ENCODE data around the gene TAT.
A peak's percentile ranks its signal among the peaks of the same experiment; 100 is the strongest.
"Not testable (repeated sequence)": the region's sequence is repeated elsewhere in the genome, so short reads cannot be mapped to it uniquely, and the experiment has no call there.

Gene TAT

DNA sequence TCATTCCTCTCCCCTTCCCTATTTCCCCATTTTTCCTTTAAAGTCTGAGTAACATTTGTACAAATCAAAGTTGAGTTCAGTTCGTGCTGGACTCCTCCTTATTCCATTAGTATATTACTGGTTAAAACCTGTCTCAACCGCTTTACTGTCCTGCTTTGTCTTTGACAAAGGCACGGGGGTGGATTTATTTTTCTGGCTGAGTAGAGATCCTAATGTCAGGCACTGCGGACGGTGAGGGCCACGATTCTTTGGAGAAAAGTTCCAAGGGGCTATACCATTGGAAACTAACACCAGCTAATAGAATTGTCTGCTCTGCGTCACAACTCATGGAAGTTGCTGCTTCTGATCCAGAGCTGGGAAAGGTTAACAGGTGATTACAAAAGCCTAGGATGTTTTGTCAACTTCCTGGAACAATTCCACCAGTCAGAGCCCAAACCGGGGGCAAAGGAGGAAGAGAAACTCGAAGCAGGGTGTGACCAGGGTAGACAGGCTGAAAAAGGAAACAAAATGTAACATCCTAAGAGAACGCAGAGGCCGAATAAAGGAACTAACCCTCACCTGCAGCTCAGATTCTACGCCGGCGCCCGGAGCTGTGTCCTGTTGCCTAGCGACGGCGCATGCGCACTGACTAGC, 12.4 kb downstream of the TAT start:
- H3K9ac ChIP-seq (ENCODE audit: low read length): no peak overlapping the region
- H3K4me1 ChIP-seq (ENCODE audit: control insufficient read depth, insufficient read depth, low read length): no peaks in the 10 kb centered on the region
- H3K27me3 ChIP-seq (ENCODE audit: control insufficient read depth, insufficient read depth, low read length): no peaks in the 10 kb centered on the region
- H3K4me3 ChIP-seq (ENCODE audit: low read depth, low read length): peak overlapping the region; percentile 60
- peaks cover 11% of the 10 kb centered on the region for H3K9me3 ChIP-seq (ENCODE audit: control insufficient read depth, insufficient read depth, low read depth, low read length)
- H3K27ac ChIP-seq (ENCODE audit: low read depth, low read length): no peak overlapping the region
- H3K36me3 ChIP-seq (ENCODE audit: control insufficient read depth, insufficient read depth, low read length): no peaks in the 10 kb centered on the region

DNA sequence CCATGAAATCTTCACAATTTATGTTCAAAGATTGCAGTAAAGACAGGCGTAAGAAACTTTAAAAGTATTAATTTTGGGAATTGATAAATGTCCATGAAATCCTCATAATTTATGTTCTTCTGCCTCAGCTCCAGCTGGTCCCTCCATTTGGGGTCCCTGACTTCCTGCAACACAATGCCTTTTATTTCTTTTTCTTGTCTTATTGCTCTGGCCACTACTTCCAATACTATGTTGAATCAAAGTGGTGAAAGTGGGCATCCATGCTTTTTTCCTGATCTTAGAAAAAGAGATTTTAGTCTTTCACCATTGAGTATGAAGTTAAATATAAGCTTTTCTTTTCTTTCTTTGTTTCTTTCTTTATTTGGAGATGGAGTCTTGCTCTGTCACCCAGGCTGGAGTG, 14.3 kb downstream of the TAT start:
- H3K4me1 ChIP-seq (ENCODE audit: control insufficient read depth, insufficient read depth, low read length): no peaks in the 10 kb centered on the region
- peaks cover 11% of the 10 kb centered on the region for H3K9me3 ChIP-seq (ENCODE audit: control insufficient read depth, insufficient read depth, low read depth, low read length)
- no peaks in the 10 kb centered on the region for H3K36me3 ChIP-seq (ENCODE audit: control insufficient read depth, insufficient read depth, low read length)

DNA sequence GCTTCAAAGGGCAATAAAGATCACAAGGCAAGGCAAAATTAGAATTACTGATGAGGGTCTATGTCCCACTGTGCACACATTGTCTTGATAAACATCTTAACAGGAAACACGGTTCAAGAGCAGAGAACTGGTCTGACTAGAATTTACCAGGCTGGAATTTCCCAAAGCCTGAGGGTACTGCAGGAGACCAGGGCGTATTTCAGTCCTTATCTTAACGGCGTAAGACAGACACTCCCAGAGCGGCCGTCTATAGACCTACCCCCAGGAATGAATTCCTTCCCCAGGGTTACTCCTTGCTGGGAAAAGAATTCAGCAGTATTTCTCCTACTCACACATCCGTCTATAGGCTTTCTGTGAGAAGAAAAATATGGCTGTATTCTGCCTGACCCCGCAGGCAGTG, 15.0 kb downstream of the TAT start:
- H3K27me3 ChIP-seq (ENCODE audit: control insufficient read depth, insufficient read depth, low read length); H3K9ac ChIP-seq (ENCODE audit: low read length); H3K27ac ChIP-seq (ENCODE audit: low read depth, low read length); H3K4me1 ChIP-seq (ENCODE audit: control insufficient read depth, insufficient read depth, low read length); H3K4me3 ChIP-seq (ENCODE audit: low read depth, low read length); H3K36me3 ChIP-seq (ENCODE audit: control insufficient read depth, insufficient read depth, low read length): not testable (repeated sequence)
- H3K9me3 ChIP-seq (ENCODE audit: control insufficient read depth, insufficient read depth, low read depth, low read length): peaks cover 11% of the 10 kb centered on the region

More for the DNA sequence above, 14.3 kb downstream of the TAT start:
- Histone ChIP-seq H3K4me3 (ENCODE audit: low read depth, low read length) (no peak overlapping the region), H3K27me3 (ENCODE audit: control insufficient read depth, insufficient read depth, low read length) (peaks cover 6% of the 10 kb centered on the region; the same call in 1 of the 2 replicates), H3K27ac (ENCODE audit: low read depth, low read length) (no peak overlapping the region), H3K9ac (ENCODE audit: low read length) (no peak overlapping the region)

DNA sequence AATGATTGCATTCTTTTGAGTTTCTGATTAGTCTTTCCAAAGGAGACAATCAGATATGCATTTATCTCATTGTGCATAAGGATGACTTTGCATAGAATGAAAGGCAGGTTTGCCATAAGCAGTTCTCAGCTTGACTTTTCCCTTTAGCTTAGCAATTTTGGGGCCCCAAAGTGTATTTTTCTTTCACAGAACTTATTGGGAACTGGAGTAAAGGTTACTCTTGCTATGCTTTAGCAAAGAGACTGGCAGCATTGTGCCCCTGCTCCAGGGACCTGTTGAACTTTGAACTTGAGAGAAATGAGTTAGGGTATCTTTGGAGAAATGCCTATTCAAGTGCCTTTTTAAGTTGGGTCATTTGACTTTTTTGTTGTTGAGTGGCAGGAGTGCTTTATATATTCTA, 17.0 kb downstream of the TAT start:
- Histone ChIP-seq H3K4me1 (ENCODE audit: control insufficient read depth, insufficient read depth, low read length) (no peaks in the 10 kb centered on the region), H3K27ac (ENCODE audit: low read depth, low read length) (no peak overlapping the region), H3K9ac (ENCODE audit: low read length) (no peak overlapping the region), H3K36me3 (ENCODE audit: control insufficient read depth, insufficient read depth, low read length) (no peaks in the 10 kb centered on the region), H3K9me3 (ENCODE audit: control insufficient read depth, insufficient read depth, low read depth, low read length) (peaks cover 11% of the 10 kb centered on the region), H3K27me3 (ENCODE audit: control insufficient read depth, insufficient read depth, low read length) (peaks cover 6% of the 10 kb centered on the region; the same call in 1 of the 2 replicates), H3K4me3 (ENCODE audit: low read depth, low read length) (no peak overlapping the region)

DNA sequence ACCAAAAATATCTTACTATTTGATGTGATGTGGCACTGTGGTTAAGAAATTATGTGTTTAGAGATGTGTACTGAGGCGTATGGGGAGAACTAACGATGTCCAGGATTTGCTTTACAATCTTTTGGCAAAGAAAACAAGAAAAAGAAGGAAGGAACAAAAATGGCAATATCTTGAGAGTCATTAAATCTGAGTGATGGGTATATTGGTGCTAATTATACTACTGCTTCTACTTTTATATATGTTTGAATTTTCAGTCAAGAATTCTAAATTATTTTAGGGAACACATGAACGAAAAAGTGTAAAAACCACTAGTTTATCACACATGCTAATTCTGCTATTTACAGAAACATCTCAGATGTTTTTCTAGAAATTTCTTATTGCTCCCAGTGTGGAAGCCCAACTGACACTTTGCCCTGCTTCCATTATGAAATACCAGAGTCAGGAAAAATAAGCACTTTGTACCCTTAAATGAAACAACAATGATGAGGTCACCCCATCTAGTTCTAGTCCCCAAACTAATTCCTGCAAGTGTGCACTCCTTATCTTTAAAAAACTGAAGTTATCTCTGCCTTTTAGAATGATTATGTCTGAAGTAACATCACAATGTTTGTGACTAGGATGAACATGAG, 18.8 kb downstream of the TAT start:
- Histone ChIP-seq H3K9me3 (ENCODE audit: control insufficient read depth, insufficient read depth, low read depth, low read length) (peaks cover 11% of the 10 kb centered on the region), H3K36me3 (ENCODE audit: control insufficient read depth, insufficient read depth, low read length) (no peaks in the 10 kb centered on the region), H3K9ac (ENCODE audit: low read length) (no peak overlapping the region), H3K4me3 (ENCODE audit: low read depth, low read length) (no peak overlapping the region), H3K4me1 (ENCODE audit: control insufficient read depth, insufficient read depth, low read length) (no peaks in the 10 kb centered on the region), H3K27me3 (ENCODE audit: control insufficient read depth, insufficient read depth, low read length) (peaks cover 6% of the 10 kb centered on the region; the same call in 1 of the 2 replicates), H3K27ac (ENCODE audit: low read depth, low read length) (no peak overlapping the region)

DNA sequence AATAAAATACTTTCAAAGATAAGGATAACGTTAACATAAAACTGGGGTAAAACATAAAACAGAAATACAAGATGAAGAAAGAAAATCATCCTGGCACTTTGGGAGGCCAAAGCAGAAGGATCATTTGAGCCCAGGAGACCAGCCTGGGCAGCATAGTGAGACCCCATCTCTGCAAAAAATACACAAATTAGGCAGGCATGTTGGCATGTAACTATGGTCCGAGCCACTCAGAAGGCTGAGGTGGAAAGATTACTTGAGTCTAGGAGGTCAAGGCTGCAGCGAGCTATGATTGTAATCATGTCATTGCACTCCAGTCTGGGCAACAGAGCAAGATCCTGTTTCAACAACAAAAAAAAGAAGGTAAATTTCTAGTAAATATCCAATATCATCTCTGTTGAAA, 19.6 kb downstream of the TAT start:
- Histone ChIP-seq H3K9me3 (ENCODE audit: control insufficient read depth, insufficient read depth, low read depth, low read length) (peaks cover 11% of the 10 kb centered on the region), H3K4me1 (ENCODE audit: control insufficient read depth, insufficient read depth, low read length) (no peaks in the 10 kb centered on the region), H3K4me3 (ENCODE audit: low read depth, low read length) (no peak overlapping the region), H3K36me3 (ENCODE audit: control insufficient read depth, insufficient read depth, low read length) (no peaks in the 10 kb centered on the region), H3K27me3 (ENCODE audit: control insufficient read depth, insufficient read depth, low read length) (peaks cover 10% of the 10 kb centered on the region; the same call in 1 of the 2 replicates), H3K9ac (ENCODE audit: low read length) (no peak overlapping the region), H3K27ac (ENCODE audit: low read depth, low read length) (no peak overlapping the region)

DNA sequence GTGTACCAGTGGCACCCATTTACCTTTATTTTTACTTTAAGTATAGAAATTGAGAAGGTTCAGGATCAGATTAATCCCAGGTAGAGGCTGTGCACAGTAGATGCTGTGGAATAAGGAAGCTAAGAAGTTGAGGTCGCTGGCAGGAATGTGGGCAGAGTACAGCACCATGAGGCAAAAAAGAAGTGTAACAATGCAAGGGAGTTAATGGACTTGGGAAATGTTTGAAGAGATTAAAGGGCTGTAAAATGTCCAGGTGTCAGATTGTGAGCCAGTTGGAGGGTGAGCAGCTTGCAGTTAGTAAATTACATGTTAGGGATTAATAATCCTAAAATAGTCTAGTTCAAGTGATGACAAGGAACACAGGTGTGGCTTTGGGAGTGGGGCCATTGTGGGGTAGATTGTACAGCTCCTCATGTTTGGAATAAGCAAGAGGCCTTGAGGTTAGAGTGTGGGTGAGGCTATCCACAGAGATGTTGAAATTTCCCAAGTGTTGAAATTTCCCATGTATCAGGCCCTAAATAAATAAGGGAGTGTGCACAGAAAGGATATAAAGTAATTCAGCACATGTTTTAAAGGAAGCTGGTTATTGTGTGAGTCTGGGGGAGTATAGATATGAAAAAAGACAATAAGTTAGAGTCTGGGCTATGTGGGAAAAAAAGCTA, 21.5 kb downstream of the TAT start:
- no peaks in the 10 kb centered on the region for H3K9me3 ChIP-seq (ENCODE audit: control insufficient read depth, insufficient read depth, low read depth, low read length)
- H3K36me3 ChIP-seq (ENCODE audit: control insufficient read depth, insufficient read depth, low read length): no peaks in the 10 kb centered on the region
- H3K9ac ChIP-seq (ENCODE audit: low read length): no peak overlapping the region
- no peaks in the 10 kb centered on the region for H3K4me1 ChIP-seq (ENCODE audit: control insufficient read depth, insufficient read depth, low read length)
- H3K27ac ChIP-seq (ENCODE audit: low read depth, low read length): no peak overlapping the region
- peaks cover 10% of the 10 kb centered on the region; the same call in 1 of the 2 replicates for H3K27me3 ChIP-seq (ENCODE audit: control insufficient read depth, insufficient read depth, low read length)
- no peak overlapping the region for H3K4me3 ChIP-seq (ENCODE audit: low read depth, low read length)

DNA sequence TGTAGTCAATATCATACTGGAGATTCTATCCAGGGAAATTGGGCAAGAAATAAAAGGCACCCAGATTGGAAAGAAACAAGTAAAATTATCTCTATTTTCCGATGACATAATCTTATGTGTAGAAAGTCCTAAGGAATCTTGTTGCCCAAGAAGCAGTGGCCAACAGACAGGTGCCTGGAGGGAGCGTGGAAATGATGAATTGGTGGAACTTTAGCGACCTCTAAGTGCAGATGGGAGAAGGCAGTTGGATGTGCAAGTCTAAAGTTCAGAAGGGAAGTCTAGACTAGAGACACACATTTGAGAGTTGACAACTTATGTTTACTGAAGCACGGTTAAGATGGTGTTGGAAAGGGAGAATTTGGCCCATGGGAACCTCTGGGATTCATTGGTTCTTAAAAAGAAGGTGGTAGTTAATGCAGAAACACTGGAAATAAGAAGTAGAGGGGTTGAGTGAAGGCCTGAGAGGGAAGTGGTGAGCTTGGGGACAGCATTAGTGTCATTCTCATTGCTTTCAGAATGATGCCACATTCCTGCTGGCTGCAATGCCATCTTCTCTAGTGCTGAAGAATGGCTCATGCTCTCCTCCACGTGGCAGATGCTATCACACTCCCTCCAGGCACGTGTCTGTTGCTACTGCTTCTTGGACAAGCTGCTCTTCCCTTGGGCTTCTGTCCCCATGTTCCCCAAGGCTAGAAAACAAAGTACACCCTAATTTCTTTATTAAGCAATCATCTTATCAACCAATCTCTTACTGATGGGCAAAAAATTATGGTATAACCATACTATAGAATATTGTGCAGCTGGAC, 24.0 kb downstream of the TAT start:
- no peaks in the 10 kb centered on the region for H3K36me3 ChIP-seq (ENCODE audit: control insufficient read depth, insufficient read depth, low read length)
- no peaks in the 10 kb centered on the region for H3K9me3 ChIP-seq (ENCODE audit: control insufficient read depth, insufficient read depth, low read depth, low read length)
- no peak overlapping the region for H3K4me3 ChIP-seq (ENCODE audit: low read depth, low read length)
- H3K27ac ChIP-seq (ENCODE audit: low read depth, low read length): no peak overlapping the region
- H3K9ac ChIP-seq (ENCODE audit: low read length): no peak overlapping the region
- H3K27me3 ChIP-seq (ENCODE audit: control insufficient read depth, insufficient read depth, low read length): peaks cover 18% of the 10 kb centered on the region; the same call in 1 of the 2 replicates
- H3K4me1 ChIP-seq (ENCODE audit: control insufficient read depth, insufficient read depth, low read length): no peaks in the 10 kb centered on the region

DNA sequence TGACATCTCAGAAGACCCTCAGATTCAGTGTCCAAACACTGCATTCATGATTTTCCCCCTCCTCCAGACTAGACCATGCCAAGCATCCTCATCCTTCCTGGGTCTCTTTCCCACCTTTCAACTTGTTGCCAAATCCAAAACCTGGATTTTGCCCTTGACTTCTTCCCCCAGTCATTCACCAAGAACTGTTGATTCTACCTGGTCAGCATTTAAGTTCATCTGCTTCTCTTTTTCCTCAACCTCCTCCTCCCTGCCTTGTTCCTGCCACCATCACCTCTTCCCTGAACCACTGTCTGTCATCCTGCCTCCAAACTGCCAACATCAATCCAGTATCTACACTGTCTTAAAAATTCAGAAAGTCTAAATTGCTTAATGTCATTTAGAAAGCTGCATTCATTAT, 29.7 kb downstream of the TAT start:
- Histone ChIP-seq H3K9me3 (ENCODE audit: control insufficient read depth, insufficient read depth, low read depth, low read length) (no peaks in the 10 kb centered on the region), H3K4me3 (ENCODE audit: low read depth, low read length) (no peak overlapping the region), H3K9ac (ENCODE audit: low read length) (no peak overlapping the region), H3K27me3 (ENCODE audit: control insufficient read depth, insufficient read depth, low read length) (peaks cover 33% of the 10 kb centered on the region; the same call in 1 of the 2 replicates), H3K27ac (ENCODE audit: low read depth, low read length) (no peak overlapping the region), H3K36me3 (ENCODE audit: control insufficient read depth, insufficient read depth, low read length) (no peaks in the 10 kb centered on the region), H3K4me1 (ENCODE audit: control insufficient read depth, insufficient read depth, low read length) (no peaks in the 10 kb centered on the region)

DNA sequence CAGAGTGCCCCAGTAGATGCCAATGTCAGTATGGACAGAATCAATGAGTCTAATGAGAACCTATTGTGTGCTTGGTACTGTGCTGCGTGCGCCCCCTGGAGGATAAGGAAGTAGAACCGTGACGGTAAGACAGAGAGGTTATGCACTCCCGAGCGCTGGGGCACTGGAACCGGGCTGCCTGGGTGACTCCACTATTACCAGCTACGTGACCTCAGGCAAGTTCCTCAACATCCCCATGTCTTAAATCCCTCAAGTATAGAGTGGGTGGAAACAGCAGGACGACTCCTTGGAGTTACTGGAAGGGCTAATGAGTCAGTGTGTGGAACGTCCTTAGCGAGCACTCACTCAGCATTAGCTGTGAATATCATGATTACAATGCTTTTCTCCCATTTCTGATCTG, 34.5 kb downstream of the TAT start:
- Histone ChIP-seq H3K4me3 (ENCODE audit: low read depth, low read length) (no peak overlapping the region), H3K4me1 (ENCODE audit: control insufficient read depth, insufficient read depth, low read length) (no peaks in the 10 kb centered on the region), H3K9me3 (ENCODE audit: control insufficient read depth, insufficient read depth, low read depth, low read length) (no peaks in the 10 kb centered on the region), H3K9ac (ENCODE audit: low read length) (no peak overlapping the region), H3K27ac (ENCODE audit: low read depth, low read length) (no peak overlapping the region), H3K27me3 (ENCODE audit: control insufficient read depth, insufficient read depth, low read length) (peaks cover 14% of the 10 kb centered on the region; the same call in 1 of the 2 replicates), H3K36me3 (ENCODE audit: control insufficient read depth, insufficient read depth, low read length) (no peaks in the 10 kb centered on the region)

All from HUES6 (cell line).